Measurements from ENCODE around the gene MFSD2B.
A peak's percentile ranks its signal among the peaks of the same experiment; 100 is the strongest.
"Not testable (repeated sequence)": the region's sequence is repeated elsewhere in the genome, so short reads cannot be mapped to it uniquely, and the experiment has no call there.

The MFSD2B gene, protein sequence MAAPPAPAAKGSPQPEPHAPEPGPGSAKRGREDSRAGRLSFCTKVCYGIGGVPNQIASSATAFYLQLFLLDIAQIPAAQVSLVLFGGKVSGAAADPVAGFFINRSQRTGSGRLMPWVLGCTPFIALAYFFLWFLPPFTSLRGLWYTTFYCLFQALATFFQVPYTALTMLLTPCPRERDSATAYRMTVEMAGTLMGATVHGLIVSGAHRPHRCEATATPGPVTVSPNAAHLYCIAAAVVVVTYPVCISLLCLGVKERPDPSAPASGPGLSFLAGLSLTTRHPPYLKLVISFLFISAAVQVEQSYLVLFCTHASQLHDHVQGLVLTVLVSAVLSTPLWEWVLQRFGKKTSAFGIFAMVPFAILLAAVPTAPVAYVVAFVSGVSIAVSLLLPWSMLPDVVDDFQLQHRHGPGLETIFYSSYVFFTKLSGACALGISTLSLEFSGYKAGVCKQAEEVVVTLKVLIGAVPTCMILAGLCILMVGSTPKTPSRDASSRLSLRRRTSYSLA

DNA sequence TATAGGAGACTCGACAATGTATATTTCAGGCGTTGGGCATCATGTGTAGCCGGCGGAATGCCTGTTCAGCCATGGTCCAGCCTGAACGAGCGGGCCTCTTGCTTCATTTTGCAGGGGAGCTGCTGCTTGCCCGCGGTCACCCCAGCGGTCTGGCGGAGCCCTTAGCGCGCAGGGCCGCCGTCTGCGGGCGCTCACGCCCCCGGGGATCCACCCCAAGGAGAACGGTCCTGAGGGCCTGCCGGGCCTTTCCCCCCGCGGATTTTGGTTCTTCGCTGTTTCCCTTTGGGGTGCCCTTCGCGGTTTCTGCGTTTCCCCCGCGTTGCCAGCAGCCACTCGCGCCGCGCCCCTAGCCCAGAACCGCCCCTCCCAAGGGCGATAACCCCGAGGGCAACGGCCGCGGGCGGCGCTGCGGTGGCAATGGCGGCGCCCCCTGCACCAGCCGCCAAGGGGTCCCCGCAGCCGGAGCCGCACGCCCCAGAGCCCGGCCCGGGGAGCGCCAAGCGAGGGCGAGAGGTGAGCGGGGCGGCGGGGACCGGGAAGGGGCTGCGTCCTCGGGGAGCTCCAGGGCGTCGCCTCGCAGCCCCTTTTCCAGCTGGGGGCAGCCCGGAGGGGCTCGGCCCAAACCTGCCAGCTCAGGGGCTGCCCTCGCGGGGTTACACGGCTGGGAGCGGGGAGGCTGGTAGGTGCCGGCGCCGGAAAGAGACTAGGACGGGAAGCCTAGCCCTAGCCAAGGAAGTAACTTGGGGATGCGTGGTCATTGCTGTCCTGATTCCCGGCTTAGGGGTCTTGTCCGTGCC, at the start of gene MFSD2B:
Gene MFSD2B (plus strand): TSS at position 406 of the 797 bp plus-strand sequence. CDS start 12 bp downstream, at position 418.
- in situ Hi-C loops (cut with HindIII; ENCODE audit: low pct_ligation_motif_present, low pct_unique_long_range_greater_than_20kb, low sequenced_read_pairs), result no loop called here
- no peak for DNase-seq

DNA sequence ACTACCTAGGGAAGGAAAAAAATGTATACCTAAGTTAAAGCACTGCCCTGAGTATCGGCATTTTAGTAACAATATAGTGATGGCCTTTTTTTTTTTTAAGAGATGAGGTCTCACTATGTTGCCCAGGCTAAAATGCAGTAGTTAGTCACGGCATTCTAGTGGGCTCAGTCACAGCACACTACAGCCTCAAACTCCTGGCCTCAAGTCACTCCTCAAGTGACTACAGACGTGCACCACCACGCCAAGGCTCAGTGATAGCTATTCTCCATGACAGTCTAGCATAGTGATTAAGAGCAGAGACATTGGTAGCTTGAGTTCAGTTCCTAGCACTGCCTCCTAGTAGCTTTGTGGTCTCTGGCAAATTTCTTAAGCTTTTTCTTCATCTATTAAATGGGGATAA, 42.0 kb upstream of the MFSD2B start:
- no peak for DNase-seq
- in situ Hi-C loops (cut with HindIII; ENCODE audit: low pct_ligation_motif_present, low pct_unique_long_range_greater_than_20kb, low sequenced_read_pairs), result no loop called here

DNA sequence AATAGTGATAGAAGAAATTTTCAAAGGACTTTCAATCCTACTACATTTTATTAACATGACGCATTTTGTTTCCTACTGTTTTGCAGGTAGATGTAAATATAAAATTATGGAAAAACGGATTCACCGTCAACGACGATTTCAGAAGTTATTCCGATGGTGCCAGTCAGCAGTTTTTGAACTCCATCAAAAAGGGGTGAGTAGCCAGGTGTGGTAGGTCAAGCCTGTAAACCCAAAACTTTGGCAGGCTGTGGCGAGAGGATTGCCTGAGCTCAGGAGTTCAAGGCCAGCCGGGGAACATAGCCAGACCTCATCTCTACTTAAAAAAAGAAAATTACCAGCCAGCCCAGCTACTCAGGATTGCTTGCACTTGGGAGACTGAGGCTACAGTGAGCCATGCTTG, 33.0 kb upstream of the MFSD2B start:
- in situ Hi-C loops (cut with HindIII; ENCODE audit: low pct_ligation_motif_present, low pct_unique_long_range_greater_than_20kb, low sequenced_read_pairs), result no loop called here
- DNase-seq, result no peak

DNA sequence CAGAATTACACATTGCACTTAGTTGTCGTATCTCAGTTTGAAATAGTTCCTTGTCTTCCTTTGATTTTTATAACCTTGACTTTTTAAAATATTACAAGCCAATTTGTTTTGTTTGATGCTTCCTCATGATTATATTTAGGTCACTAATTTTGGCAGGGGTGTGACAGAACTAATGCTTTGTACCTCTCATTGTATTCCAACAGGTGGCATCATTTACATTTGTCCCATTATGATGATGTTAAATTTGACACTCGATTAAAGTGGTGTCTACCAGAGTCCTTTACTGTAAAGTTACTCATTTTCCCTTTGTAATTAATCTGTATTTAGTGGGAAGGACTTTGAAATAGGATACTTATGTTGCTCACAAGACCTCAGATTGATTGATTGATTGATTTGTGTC, 21.5 kb upstream of the MFSD2B start:
- in situ Hi-C loops (cut with HindIII; ENCODE audit: low pct_ligation_motif_present, low pct_unique_long_range_greater_than_20kb, low sequenced_read_pairs), result no loop called here
- peak; percentile 44 for DNase-seq

DNA sequence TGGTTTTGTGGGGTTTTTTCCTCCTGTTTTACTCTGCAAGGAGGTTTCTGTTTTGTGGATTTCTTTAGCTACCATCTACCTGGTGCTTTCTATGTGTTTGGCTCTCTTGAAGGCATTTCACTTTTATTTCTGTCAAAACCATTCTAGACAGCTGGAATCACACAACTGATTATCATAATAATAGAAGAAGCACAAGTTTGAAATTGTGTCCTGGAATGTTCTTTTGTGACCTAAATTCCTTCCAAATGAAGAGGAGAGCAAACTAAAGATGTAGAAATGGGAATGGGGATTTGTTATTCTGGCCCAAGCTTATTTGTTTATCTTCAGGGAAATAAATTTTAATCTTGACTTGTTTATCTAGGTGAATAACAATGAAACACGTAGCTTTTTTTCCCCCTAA, 17.0 kb upstream of the MFSD2B start:
- in situ Hi-C loops (cut with HindIII; ENCODE audit: low pct_ligation_motif_present, low pct_unique_long_range_greater_than_20kb, low sequenced_read_pairs), result no loop called here
- no peak for DNase-seq

DNA sequence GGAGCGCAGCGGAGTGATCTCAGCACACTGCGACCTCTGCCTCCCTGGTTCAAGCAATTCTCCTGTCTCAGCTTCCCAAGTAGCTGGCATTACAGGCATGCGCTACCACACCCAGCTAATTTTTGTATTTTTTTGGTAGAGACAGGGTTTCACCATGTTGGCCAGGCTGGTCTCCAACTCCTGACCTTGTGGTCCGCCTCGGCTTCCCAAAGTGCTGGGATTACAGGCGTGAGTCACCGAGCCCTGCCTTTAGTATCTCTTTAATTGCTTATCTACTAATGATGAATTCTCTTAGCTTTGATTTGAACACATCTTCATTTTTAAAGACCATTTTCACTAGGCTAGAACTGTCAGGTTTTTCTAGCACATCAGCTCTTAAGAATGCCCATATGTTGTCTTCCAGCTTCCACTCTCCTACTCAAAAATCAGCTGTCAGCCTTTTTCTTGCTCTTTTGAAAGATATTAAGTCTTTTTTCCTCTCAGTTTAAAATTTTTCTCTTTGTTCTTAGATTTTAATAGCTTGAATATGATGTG, 16.1 kb upstream of the MFSD2B start:
- no peak for DNase-seq
- in situ Hi-C loops (cut with HindIII; ENCODE audit: low pct_ligation_motif_present, low pct_unique_long_range_greater_than_20kb, low sequenced_read_pairs), result no loop called here

DNA sequence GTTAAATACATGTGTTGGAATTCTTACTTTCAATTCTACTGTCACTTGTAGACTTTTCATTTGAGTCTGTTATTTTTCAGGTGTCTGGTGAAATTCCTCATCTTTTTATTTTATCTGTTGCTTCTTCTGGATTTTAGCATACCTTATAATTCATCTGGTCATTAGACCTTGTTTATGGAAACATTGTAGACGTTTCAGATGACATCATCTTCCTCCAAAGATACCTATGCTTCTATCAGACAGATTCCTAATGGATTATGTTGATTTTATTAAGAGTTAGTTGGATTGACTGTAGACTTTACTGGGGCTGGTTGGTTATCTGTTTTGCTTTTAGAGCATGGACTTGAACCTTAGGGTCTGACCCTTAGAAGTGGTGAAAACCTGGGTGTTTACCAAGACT, 15.3 kb upstream of the MFSD2B start:
- no peak for DNase-seq
- in situ Hi-C loops (cut with HindIII; ENCODE audit: low pct_ligation_motif_present, low pct_unique_long_range_greater_than_20kb, low sequenced_read_pairs), result no loop called here

DNA sequence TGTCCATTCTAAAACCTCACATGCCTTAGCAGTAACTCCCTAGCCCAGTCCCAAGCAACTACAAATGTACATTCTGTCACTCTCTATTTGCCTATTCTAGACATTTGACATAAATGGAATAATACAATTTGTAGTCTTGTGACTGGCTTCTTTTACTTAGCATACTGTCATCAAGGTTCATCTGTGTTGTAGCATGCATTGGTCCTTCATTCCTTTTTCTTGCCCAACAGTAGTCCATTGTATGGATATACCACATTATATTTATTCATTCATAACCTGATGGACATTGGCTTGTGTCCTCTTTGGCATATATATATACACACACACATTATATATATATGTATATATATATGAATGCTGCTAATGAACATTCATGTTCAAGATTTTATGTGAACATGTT, 2.2 kb upstream of the MFSD2B start:
- in situ Hi-C loops (cut with HindIII; ENCODE audit: low pct_ligation_motif_present, low pct_unique_long_range_greater_than_20kb, low sequenced_read_pairs), result no loop called here
- DNase-seq, result no peak

DNA sequence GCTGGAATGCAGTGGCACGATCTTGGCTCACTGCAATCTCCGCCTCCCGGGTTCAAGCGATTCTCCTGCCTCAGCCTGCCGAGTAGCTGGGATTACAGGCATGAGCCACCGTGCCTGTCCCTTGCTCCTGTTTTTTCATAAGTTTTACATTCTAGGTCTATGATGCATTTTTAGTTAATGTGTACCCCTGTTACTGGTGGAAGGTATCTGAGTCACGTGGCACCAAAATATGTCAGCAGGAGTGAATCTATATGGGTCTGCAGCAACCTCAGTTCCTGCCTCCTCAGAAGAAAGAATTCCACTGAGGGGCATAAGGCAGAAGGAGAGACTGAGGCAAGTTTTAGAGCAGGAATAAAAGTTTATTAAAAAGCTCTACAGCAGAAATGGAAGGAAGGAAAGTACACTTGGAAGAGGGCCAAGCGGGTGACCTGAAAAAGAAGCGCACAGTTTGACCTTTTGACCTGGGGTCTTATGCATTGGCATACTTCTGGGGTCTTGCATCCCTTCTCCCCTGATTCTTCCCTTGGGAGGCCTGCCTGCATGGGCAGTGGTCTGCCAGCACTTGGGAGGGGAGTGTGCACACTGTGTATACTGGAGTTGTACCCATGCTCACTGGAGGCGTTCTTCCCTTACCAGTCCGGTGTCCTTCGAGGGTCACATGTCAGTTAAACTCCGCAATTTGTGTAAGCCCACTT, 1.1 kb upstream of the MFSD2B start:
- in situ Hi-C loops (cut with HindIII; ENCODE audit: low pct_ligation_motif_present, low pct_unique_long_range_greater_than_20kb, low sequenced_read_pairs), result no loop called here
- peak; percentile 82 for DNase-seq

DNA sequence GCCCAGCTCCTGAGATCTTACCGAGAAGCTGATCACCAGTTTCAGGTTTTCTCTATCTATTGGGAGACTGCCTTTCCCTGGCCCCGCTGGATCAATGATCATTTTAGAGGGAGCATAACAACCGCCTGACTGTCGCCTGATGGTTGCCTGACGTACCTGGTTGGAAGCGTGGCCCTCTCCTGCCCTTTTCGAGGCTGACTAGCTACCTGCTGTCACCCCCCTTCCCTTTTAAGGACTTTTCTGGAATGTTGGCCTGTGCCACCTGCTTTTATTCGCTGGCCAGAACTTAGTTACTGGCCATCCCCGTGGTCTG, 562 bp upstream of the MFSD2B start:
- no peak for DNase-seq
- in situ Hi-C loops (cut with HindIII; ENCODE audit: low pct_ligation_motif_present, low pct_unique_long_range_greater_than_20kb, low sequenced_read_pairs), result no loop called here

DNA sequence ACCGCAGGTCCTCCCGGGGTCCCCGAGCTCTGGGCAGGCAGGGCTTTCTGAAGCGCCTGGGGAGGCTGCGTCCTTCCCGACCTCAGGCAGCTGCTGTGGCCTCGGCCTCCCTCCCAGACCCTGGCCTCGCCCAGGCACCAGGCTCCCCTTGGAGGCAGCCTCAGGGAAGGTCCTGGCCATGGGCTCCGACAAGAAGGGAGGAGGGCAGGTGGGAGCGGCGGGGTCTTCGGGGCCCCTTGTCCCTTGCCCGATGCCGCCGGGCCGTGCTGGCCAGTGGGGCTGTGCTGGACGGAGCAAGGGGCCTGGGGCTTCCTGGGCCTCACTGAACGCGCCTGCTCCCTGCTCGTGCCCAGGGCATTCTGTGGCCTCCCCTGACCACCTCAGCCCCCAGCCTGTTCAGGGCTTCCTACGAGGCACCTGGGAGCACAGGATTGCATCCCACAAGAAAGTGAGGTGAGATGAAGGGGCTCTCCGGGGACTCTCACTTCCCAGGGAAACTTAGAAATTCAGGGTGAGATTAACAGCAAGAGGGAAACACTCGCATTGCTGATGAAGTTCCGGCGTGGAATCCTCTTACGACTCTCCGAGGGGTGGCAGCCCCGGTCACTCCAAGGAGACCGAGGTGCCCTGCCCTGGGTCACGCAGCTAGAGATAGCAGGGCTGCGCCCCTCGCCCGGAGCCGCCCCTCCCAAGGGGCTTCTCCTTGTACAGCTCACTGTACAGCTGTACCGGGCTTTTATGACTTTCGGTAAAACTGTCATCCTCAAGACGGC, 778 bp downstream of the MFSD2B start:
- in situ Hi-C loops (cut with HindIII; ENCODE audit: low pct_ligation_motif_present, low pct_unique_long_range_greater_than_20kb, low sequenced_read_pairs), result no loop called here
- DNase-seq, result no peak

DNA sequence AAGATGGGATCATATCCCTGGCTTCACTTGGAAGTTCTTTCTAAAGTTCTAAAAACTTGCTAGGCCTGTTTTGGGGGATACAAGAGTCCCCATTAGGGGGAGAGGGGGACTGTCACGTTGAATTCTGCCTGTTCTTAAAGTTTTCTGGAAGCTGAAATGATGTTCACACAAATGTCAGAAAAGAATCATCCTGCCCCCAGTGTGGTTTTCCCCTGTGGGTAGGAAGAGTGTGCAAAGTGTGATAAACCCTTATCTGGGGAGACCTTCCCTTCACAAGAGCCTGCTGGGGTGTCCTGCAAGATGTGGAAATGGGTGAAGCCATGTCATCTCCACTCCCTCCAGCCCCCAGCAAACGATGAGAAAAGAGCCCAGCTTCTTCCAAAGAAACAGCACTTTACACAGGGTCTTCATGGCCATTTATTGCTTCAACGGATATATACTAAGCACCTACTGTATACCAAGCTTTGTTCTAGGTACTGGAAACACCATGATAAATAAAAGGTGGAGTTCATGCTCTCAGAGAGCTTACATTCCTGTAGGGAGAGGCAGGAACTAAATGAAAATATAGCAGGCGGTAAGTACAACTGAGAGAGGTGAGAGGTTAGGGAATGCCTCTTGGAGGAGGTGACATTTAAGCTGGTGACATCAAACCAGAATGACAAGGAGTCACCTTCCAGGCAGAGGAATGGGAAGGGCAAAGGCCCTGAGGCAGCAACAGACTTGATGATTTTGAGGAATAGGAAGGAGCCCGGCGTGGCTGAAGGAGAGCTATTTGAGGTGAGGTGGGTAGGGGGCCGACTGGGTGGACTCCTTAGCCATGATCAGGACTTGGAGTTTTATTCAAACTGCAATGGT, 1.6 kb downstream of the MFSD2B start:
- in situ Hi-C loops (cut with HindIII; ENCODE audit: low pct_ligation_motif_present, low pct_unique_long_range_greater_than_20kb, low sequenced_read_pairs), result no loop called here
- DNase-seq, result no peak

DNA sequence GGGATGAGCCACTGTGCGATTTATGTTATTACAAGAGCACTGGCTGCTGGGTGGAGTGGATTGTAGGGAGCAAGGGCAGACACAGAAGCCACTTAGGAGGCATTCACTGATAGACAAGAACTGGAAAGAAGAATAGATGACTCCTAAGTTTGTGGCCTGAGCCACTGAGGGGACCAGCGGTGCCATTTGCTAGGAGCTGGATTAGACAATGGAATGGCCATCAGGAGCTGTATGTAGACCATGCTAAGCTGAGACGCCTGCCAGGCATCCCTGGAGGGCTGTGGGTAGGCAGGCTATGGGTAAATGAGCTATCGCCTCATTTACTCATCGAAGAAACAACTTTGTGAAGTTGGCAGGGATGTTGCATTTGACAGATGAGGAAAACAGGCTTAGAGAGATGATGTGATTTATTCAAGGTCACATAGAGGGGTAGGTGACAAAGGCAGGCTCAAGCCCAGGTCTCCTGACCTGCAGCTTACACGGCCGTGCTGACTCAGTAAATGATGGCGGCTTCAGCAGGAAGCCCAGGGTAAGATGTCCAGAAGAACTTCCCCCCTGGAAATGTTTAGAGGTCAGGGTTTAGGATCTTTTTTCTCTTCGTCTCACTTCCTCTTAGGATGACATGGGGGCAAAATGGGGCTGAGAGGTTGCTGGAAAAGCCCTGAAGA, 2.8 kb downstream of the MFSD2B start:
- in situ Hi-C loops (cut with HindIII; ENCODE audit: low pct_ligation_motif_present, low pct_unique_long_range_greater_than_20kb, low sequenced_read_pairs), result no loop called here
- DNase-seq, result no peak

DNA sequence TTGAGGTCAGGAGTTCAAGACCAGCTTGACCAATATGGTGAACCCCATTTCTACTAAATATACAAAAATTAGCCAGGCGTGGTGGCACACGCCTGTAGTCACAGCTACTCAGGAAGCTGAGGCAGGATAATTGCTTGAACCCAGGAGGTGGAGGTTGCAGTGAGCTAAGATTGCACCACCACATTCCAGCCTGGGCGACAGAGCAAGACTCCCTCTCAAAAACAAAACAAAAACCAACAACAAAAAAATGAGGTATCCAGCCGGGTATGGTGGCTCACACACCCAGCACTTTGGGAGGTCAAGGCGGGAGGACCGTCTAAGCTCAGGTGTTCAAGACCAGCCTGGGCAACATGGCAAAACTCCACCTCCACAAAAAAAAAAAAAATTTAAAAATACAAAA, 5.0 kb downstream of the MFSD2B start:
- in situ Hi-C loops (cut with HindIII; ENCODE audit: low pct_ligation_motif_present, low pct_unique_long_range_greater_than_20kb, low sequenced_read_pairs); DNase-seq: not testable (repeated sequence)

DNA sequence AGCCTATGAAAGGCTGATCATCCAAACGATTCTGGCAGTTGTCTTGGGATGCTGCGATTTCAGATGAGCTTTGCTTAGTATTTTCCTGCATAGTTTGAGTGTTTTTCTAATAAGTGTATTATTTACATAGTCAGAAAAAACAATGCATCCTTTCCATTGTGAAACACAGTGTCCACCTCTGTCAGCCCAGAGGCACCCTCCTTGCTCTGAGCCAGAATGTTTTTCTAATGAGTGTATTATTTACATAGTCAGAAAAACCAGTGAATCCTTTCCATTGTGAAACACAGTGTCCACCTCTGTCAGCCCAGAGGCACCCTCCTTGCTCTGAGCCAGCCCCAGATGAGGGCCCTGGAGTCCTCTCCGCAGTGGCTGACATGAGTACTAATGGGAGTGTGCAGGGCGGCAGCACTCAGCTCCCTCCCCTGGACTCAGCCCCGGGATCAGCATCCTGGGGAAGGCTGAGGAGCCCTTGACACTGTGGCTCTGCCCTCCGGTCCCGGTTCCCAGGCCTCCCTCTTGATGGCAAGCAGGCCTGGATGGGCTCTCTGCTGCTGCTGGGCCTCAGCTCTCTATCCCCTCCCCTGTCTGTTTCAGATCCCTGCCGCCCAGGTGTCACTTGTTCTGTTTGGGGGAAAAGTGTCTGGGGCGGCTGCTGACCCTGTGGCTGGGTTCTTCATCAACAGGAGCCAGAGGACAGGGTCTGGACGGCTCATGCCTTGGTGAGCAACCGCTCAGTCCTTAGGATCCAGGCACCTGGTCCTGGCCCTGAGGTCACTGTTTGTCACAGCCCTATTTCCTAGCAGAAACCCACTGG, 5.9 kb downstream of the MFSD2B start:
- in situ Hi-C loops (cut with HindIII; ENCODE audit: low pct_ligation_motif_present, low pct_unique_long_range_greater_than_20kb, low sequenced_read_pairs), result no loop called here
- DNase-seq, result peak; percentile 42

DNA sequence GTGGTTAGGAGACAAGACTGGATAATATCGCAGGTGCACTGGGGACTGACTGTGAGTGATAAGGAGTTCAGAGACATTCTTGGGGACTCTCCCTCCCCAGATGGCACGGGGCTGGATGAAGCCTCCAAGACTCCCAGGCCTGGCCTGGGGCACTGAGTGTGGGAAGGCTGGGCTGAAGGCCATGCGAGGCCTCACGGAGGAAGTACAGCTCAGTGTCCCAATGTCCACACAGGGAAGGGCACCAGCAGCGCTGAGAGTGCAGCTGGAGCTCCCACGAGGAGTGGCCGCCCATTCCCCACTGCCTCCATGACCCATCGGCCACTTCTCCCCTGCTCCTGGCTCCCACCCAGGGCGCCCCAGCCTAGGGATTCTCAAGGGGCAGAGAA, 6.5 kb downstream of the MFSD2B start:
- in situ Hi-C loops (cut with HindIII; ENCODE audit: low pct_ligation_motif_present, low pct_unique_long_range_greater_than_20kb, low sequenced_read_pairs), result no loop called here
- DNase-seq, result no peak
